ENCODE results near the gene FTCDNL1.

DNA sequence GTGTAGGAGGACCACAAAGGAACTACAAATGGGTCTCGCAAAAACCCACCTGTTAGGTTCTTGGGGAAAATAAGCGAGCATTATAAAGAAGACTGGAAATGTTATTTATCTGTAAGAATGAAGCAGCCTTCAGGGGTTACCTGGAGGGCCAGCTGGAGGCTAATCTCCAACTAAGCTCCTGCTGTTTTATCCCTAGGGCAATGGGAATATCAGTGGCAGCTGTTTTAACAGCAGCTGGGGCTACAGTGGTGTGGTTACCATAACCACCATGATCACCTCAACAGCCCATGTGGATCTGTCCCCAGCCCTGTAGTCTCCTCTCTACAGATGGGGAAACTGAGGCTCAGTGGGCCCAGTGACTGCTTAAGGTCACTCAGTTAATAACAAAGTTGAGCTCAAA is 108.1 kb downstream of the FTCDNL1 start:
- TF ChIP-seq EGR1 (IDR thresholded peaks at IDR 0.05) (no peak), TCF12 (IDR thresholded peaks at IDR 0.05; ENCODE audit: low read depth) (no peak)
- TF ChIP-seq, protein P1, sequence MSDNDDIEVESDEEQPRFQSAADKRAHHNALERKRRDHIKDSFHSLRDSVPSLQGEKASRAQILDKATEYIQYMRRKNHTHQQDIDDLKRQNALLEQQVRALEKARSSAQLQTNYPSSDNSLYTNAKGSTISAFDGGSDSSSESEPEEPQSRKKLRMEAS (IDR thresholded peaks at IDR 0.05), result no peak

Measured in Ishikawa (cell line).